T-helper 2 cell treated with Interferon-gamma antibody and Interleukin-4, amounts not matched to agents 100 ng/mL and 5 ng/mL, for 36 hours (primary cell): ENCODE measurements around the gene SLC22A23. TPM values are rescaled to one million over a fixed set of nuclear protein-coding genes. Genes with fewer than 3 reads are reported as not detected.
"Not testable (repeated sequence)": the region's sequence is repeated elsewhere in the genome, so short reads cannot be mapped to it uniquely, and the experiment has no call there.

ENCODE experiments used
- intact Hi-C: fragments of 100-400 bp; cut with micrococcal nuclease; formaldehyde crosslinking; loops from one replicate; pipeline ENCODE4 v1.15.1; 2023
- total RNA-seq: library from RNA; stranded (reverse); gene quantifications from 2 replicates; pipeline ENCODE4 v1.2.3, GENCODE V29; 2022

The SLC22A23 gene
- total RNA-seq, 1 donor from 2014 or later, result 0.27 TPM

GRCh38 chr6:3386374-3386857 is 70.4 kb downstream of the SLC22A23 start:
- intact Hi-C loops, result no loop called here

DNA sequence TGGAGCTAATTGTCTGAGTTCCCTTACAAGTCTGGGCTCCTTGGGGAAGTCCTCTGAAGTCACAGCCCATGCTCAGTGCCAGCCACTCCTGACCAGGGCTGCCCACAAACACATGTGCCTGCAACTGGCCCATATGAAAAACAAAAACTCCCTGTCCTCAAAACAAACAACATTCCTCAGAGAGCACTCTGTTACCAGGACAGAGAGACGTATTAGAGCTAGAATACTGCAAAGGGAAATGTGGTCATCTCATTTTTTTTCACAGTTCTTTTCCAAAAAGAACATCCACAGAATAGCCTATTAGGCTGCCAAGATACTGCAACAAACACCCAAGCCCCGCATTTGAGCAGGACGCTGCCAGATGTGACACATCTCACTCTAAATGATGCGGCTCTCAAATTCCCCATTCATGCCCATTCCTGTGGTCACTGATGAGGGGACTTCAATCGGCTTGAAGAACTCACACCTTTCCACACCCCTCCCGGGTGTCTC is 71.1 kb downstream of the SLC22A23 start:
- intact Hi-C loops, result no loop called here

DNA sequence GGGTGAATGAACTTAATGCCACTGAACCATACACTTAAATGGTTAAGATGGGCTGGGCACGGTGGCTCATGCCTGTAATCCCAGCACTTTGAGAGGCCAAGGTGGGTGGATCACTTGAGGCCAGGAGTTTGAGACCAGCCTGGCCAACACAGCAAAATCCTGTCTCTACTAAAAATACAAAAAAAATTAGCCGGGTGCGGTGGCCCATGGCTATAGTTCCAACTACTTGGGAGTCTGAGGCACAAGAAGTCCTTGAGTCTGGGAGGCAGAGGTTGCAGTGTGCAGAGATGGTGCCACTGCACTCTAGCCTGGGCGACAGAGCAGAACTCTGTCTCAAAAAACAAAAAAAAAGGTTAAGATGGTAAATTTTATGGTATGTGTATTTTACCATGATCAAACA is 71.7 kb downstream of the SLC22A23 start:
- intact Hi-C loops, result not testable (repeated sequence)

GRCh38 chr6:3384241-3385143 is 72.4 kb downstream of the SLC22A23 start:
- intact Hi-C loops, result no loop called here

DNA sequence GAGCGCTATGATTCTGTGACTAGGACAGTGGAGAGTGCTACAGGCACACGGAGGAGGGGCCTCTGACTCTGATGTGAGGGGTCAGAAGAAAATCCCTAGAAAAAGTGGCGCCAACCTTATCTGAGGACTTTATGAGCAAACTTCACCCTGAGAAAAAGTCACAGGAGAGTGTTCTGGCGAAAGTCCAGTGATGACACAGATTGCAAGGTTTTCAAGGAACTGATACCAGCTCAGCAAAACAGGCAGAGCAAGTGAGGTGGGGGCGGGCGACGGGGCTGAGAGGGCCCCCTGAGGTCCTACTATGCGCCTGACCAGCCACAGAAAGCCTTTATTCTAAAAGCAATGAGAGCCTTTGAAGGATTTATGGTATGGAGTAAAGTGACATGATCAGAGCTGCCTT is 73.3 kb downstream of the SLC22A23 start:
- intact Hi-C loops, result no loop called here

DNA sequence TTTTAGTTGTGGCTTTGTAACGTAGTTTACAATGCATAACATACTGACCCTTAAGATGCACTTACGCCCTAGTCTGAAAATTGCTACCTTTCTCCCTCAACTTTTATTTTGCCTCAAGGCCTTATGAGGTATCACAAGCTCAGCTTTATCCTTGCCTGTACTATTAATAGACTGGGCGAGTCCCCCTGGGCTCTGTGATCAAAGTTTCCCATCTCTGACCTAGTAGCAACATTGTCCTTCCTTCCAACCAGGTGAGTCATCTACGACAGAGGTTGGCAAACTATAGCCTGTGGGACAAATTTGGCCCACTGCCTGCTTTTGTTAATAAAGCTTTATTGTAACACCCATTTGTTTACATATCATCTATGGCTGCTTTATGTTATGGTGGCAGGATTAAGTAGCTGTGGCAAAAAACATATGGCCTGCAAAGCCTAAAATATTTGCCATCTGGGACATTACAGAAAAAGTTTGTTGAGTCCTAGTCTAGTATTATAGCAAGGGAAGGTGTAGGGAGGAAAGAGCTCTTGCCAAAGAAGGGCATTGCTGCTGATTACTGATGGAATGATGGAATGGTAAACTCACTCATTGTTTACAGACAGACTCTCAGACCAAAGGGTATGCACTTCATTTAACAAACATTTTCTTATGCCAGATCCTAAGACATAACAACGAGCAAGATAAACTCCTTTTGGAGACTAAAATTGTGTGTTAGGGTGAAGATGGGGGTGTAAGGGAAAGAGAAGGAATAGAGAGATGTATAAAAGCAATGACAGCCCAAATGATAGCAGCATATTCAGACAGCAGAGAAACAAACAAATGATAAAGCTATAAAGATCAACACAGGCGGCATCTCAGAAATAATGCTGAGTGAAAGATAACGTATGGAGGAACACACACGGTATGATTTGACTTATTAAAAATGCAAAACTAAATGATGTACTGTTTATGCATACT is 74.2 kb downstream of the SLC22A23 start:
- intact Hi-C loops, result no loop called here

DNA sequence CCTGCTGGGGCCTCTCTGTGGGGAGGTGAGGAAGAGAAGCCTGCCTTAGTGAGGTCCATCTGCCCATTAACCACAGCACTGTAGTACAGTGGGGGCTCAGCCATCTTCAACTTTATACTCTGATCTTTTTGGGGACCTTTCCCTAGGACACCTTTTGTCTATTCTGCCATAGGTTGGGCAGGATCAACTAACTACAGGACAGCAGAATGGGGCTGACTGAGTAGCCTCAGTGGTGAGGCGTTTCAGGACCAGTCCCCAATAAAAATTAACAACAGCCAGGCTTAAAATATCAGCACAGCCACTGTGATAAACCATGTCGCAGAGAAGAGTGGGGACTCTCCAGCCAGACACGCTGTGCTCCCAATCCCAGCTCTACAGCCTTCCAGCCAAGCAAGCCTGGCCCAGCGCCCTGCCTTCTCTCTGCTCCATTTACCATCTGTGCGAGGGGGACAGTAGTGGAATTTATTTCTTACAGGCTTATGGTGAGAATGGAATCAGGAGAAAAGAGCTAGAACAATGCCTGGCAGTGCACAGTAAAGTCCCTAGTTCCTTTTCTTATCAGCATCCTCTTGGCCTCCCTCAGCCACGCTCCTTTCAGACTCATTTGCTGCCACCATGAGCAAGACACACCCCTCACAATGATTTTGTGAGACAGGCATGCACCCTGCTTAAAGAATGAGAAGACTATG is 75.5 kb downstream of the SLC22A23 start:
- intact Hi-C loops, result no loop called here

GRCh38 chr6:3380344-3381232 is 76.3 kb downstream of the SLC22A23 start:
- intact Hi-C loops, result no loop called here

GRCh38 chr6:3379482-3380060 is 77.3 kb downstream of the SLC22A23 start:
- intact Hi-C loops, result no loop called here

DNA sequence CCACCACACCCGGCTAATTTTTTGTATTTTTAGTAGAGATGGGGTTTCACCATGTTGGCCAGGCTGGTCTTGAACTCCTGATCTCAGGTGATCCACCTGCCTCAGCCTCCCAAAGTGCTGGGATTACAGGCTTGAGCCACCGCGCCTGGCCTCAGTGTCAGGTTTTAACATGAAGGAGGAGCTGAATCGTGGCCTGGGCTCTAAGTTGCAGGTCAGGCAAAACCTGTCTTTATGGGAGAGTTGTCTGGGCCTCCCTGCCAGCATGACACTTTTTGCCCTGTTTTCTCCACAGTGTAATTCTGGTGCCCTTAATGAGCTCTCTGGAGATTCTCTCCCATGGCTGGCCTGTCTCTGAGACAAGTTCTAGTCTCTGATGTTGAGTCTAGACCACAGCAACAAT is 78.0 kb downstream of the SLC22A23 start:
- intact Hi-C loops, result not testable (repeated sequence)

DNA sequence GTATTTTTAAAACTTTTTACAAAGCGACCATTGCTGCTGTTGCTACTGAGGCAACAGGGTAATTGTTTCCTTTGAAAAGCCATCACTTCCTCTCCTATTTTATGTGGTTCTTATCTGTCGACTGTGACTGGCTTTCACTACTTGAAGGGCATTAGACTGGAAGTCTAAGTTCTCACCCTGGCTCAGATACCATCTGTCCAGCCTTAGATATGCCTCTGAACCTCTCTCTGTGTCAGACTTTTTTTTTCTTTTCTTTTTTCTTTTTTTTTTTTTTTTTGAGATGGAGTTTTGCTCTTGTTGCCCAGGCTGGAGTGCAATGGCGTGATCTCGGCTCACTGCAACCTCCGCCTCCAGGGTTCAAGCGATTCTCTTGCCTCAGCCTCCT is 78.5 kb downstream of the SLC22A23 start:
- intact Hi-C loops, result not testable (repeated sequence)

DNA sequence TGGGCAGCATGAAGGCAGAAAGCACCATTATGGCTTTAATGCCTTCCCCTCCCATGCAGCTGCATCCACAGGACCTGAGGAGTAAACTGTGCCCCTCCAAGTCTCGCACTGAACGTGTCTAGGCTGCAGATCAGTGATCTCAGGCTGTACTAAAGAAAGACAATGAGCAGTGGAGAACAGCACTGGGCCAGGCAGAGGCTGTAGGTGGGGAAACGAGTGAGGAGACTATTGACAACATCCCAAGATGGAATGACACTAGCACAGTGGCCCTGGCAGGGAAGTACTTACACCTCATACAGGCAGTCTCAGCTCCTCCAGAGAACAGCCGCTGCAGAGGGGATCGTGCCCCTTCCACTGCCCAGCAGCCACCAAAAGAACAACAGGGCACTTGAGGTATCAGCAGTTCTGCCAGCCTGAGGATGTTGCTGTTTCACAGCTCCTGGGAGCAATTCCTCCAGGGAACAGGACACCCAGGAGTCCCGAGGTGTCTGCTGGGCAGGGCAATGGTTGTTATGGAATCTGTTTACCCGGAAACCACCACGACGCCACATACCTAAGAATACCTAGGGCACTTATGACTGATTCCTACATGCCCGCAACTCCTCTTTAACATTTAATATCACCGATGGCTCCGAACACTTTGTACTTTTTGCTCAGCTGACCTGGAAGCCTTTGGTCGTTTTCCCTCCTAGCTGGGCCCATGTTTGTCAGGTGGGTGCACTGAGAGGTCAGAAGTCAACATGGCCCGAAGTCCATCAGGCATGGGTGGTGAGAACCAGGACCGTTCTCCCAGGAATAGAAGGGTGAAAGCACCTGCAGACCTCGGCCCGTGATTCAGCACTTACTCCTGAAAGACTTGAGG is 79.1 kb downstream of the SLC22A23 start:
- intact Hi-C loops, result no loop called here

- intact Hi-C loops, result no loop called here
These were observed 79.8 kb downstream of the SLC22A23 start for GRCh38 chr6:3376893-3377535.

GRCh38 chr6:3376064-3376463 is 80.8 kb downstream of the SLC22A23 start:
- intact Hi-C loops, result no loop called here

DNA sequence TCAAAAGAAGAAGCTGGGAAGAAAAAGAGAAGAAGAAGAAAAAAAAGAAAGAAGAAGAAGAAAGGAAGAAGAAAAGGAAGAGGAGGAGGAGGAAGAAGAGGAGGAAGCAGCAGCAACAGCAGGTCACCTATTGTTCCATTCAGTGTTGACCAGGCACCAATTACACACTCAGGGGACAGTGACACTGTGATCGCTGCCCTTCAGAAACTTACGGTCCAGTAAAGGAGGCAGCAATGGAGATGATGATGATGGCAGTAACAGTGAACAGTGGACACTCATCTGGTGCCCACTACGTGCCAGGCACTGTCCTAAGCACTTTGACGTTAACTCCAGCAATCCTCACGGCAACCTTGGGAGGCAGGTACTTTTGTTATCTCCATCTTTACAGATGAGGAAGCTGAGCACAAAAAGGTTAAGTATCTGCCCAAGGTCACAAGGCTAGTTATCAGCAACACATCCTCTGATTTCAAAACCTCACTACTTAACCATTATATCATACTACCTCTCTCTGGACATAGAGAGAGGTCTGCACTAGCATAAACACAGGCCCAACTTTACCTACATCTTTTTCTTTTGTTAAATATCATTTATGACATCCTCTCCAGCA is 83.2 kb downstream of the SLC22A23 start:
- intact Hi-C loops, result no loop called here

DNA sequence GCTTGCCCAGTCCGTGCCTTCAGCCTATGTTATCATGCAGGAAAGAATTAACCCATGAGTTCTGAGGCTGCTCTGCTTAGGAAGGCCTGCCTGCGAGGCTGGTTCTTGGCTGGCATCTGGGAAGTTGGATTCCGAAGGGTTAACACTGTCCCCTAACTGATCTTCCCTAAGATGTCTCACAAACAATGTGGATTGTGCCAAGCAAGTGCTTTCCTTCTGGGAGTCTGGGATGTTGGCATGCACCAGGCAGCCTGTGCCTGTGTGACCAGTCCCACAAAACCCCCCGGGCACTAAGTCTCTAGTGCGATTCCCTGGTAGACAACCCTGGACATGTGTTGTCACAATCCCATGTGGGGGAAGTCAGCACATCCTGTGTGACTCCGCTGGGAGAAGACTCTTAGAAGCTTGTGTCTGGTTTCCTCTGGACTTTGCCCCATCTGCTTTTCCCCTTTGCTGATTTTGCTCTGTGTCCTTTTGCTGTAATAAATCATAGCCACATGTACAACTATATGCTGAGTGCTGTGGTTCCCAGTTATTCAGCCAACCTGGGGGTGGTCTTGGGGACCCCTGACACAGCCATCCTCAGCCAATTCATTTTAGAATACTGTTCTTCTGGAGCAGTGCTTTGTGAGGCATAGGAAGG is 83.8 kb downstream of the SLC22A23 start:
- intact Hi-C loops, result no loop called here

DNA sequence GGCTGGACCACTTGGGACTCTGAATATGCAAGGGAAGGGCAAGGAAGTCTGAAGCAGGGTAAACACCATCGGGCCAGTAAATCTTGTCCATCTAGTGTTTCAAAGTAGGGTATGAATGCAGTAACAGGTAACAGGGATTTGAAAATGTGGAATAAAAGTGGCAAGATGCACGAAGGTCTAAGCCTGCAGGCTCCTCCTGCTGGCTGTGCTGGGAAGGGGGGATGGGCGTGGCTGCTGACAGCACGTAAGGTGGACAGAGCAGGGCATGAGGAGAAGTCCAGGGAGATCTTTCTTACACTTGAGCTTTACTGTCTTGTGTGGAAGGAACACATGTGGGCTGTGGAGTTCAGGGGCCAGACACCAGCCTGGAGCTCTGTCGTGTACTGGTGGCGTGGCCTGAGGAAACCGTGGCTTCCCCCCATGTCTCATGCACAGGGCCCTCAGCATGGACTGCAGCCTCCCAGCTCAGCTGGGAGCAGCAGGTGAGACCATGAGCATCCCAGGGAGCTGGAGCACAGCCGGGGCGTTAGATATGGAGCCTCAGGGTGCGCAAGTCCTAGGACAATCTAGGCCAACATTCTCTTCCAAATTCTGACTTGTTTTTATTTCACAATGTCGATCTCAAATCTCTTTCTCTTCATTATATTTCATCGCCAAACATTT is 84.5 kb downstream of the SLC22A23 start:
- intact Hi-C loops, result no loop called here
